ENCODE results near the gene SEMA3F.
A peak's percentile ranks its signal among the peaks of the same experiment; 100 is the strongest.

SEMA3F gene

DNA sequence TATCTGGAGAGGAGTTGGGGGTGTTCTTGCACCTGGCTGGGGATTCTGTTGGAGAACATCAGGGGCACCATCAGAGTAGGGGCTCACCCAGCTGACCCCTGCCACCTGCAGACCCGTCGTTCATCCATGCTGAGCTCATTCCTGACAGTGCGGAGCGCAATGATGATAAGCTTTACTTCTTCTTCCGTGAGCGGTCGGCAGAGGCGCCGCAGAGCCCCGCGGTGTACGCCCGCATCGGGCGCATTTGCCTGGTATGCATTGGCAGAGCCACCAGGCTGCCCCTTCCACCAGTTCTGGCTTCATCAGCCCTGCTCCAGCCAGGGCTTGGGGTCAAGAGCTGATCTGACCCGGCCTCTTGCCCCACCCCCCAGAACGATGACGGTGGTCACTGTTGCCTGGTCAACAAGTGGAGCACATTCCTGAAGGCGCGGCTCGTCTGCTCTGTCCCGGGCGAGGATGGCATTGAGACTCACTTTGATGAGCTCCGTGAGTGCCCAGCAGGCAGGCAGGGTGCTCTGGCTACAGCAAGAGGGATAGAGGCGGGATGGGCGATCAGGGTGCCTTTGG lies 27.5 kb downstream of the SEMA3F start:
- TF ChIP-seq ZFX (IDR thresholded peaks at IDR 0.05; ENCODE audit: borderline replicate concordance), result no peak
- TF ChIP-seq, protein P1, sequence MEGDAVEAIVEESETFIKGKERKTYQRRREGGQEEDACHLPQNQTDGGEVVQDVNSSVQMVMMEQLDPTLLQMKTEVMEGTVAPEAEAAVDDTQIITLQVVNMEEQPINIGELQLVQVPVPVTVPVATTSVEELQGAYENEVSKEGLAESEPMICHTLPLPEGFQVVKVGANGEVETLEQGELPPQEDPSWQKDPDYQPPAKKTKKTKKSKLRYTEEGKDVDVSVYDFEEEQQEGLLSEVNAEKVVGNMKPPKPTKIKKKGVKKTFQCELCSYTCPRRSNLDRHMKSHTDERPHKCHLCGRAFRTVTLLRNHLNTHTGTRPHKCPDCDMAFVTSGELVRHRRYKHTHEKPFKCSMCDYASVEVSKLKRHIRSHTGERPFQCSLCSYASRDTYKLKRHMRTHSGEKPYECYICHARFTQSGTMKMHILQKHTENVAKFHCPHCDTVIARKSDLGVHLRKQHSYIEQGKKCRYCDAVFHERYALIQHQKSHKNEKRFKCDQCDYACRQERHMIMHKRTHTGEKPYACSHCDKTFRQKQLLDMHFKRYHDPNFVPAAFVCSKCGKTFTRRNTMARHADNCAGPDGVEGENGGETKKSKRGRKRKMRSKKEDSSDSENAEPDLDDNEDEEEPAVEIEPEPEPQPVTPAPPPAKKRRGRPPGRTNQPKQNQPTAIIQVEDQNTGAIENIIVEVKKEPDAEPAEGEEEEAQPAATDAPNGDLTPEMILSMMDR (IDR thresholded peaks at IDR 0.05), result no peak
- no peak overlapping the region for H3K27ac ChIP-seq

GRCh38 chr3:50183755-50184154 lies 28.6 kb downstream of the SEMA3F start:
- TF ChIP-seq ZFX (IDR thresholded peaks at IDR 0.05; ENCODE audit: borderline replicate concordance), result no peak
- TF ChIP-seq, protein P1 (IDR thresholded peaks at IDR 0.05), result no peak
- H3K27ac ChIP-seq, result no peak overlapping the region

DNA sequence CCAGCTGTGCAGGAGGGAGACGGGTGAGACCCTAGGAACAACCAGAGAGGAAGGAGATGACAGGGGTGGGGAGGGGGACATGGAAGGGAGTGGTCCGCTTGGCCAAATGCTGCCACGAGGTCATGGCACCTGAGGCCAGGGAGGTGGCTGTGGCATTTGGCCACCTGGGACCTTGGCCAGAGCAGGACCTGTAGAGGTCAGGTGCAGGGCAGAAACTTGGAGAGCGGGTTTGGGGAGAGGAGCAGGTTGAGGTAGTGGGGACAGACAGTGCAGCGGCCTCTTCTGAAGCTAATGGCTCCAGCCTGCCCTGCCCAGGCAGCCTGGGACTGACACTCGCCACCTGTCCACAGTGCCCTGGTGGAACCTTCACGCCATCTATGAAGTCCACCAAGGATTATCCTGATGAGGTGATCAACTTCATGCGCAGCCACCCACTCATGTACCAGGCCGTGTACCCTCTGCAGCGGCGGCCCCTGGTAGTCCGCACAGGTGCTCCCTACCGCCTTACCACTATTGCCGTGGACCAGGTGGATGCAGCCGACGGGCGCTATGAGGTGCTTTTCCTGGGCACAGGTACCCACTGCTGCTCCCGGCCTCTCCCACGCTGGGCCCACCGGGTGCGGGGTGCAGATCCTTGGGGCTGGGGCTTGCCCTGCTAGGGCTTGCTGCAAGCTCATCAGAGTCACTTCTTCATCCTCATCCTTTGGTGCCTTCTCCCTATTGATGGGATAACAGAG lies 29.3 kb downstream of the SEMA3F start:
- H3K27ac ChIP-seq, result no peak overlapping the region
- TF ChIP-seq, protein P1 (IDR thresholded peaks at IDR 0.05), result no peak
- TF ChIP-seq ZFX (IDR thresholded peaks at IDR 0.05; ENCODE audit: borderline replicate concordance), result no peak

DNA sequence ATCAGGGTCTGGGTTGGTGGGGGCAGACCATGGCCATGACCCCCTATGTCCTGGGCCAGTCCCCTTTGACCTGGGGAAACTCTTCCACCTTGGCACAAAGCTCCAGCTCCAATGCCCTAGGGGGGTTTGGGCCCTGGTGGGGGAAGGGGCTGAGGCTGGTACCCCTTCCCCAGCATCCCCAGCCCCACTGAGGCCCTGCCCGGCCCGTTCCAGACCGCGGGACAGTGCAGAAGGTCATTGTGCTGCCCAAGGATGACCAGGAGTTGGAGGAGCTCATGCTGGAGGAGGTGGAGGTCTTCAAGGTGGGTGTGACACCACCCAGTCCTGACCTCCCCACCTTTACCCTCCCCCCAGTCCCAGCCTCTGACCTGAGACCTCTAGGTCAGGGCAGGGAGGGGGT lies 30.1 kb downstream of the SEMA3F start:
- TF ChIP-seq, protein P1 (IDR thresholded peaks at IDR 0.05), result no peak
- no peak for TF ChIP-seq ZFX (IDR thresholded peaks at IDR 0.05; ENCODE audit: borderline replicate concordance)
- H3K27ac ChIP-seq, result no peak overlapping the region

GRCh38 chr3:50186096-50186495 lies 31.0 kb downstream of the SEMA3F start:
- no peak for TF ChIP-seq ZFX (IDR thresholded peaks at IDR 0.05; ENCODE audit: borderline replicate concordance)
- TF ChIP-seq, protein P1 (IDR thresholded peaks at IDR 0.05), result no peak
- no peak overlapping the region for H3K27ac ChIP-seq

- TF ChIP-seq, protein P1 (IDR thresholded peaks at IDR 0.05), result no peak
- TF ChIP-seq ZFX (IDR thresholded peaks at IDR 0.05; ENCODE audit: borderline replicate concordance), result no peak
- H3K27ac ChIP-seq, result no peak overlapping the region
These were observed 32.6 kb downstream of the SEMA3F start for GRCh38 chr3:50187750-50188149.

- no peak overlapping the region for H3K27ac ChIP-seq
- no peak for TF ChIP-seq ZFX (IDR thresholded peaks at IDR 0.05; ENCODE audit: borderline replicate concordance)
- TF ChIP-seq, protein P1 (IDR thresholded peaks at IDR 0.05), result peak; percentile 64
These were observed 34.1 kb downstream of the SEMA3F start for GRCh38 chr3:50189274-50189673.
